Measurements from ENCODE around the gene SUGT1.

SUGT1 gene

DNA sequence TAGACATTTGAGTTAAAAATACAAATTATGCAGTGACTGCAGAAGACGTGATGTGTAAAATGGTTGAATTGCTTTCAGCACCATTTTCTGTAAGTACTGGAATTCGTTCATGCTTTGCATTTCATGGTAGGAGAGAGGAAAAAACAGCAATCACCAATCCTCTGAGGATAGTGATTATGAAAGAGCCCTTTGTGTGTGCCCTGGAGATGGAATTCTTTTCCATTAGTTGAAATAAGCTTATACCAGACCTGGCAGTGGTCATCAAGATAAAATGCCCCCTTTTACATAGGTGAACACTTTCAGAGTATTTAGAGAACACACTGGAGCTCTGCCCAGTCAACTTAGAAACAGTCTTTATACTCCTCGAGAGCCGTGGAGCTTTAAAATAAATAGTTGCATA is 85.3 kb downstream of the SUGT1 start:
- DNase-seq (ENCODE audit: low read depth), result no peak

- no peak for DNase-seq (ENCODE audit: low read depth)
Observed at GRCh38 chr13:52738719-52739467, 86.3 kb downstream of the SUGT1 start.

DNA sequence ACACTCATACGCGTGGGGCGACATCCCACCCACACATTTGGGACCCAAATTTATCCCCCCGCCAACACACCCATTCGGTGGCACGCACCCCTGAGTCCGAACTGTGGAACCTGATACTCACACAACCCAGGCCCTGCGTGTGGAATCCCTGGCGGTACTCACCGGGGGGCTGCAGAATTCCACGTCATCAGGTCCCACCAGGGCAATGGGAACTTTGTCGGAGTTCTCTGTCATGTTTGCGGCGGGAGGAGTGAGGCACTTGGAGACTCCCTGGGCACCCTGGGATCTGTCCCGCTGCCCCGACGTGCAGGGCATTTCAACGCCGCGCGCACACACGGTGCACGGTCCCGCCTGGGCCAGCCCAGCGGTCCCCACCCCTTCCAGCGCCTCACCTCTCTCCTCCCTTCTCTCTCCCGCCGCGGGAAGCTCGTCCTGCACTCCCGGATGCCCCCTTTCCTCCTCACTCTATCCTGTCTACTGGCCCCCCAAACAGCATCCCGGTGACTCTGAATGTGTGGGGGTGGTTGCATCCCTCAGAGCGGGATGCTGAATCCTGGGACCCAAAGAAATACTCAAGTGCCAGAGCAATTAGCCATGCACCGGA is 86.9 kb downstream of the SUGT1 start, which contains the start of gene CNMD:
Gene CNMD, minus strand, starts transcription at position 353 of the 604 bp plus-strand sequence. Its CDS starts 119 bp downstream, at position 234.
- DNase-seq (ENCODE audit: low read depth), result no peak

DNA sequence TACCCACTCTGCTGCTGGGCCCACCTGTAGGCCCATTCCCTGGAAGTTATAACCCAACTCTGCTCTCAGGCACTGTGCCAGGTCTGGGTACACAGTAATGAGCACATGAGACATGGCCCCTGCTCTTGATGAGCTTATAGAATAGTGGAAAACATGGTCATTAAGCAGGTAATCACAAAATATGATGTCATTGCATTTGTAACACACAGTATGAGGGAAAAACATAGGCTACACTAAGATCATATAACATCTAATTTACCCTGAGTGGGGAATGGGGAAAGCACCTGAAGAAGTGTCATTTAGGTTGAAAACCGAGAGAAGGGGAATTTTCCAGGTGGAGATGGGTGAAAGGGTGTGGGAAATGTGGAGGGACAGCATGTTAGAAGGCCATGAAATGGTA is 90.9 kb downstream of the SUGT1 start:
- no peak for DNase-seq (ENCODE audit: low read depth)

DNA sequence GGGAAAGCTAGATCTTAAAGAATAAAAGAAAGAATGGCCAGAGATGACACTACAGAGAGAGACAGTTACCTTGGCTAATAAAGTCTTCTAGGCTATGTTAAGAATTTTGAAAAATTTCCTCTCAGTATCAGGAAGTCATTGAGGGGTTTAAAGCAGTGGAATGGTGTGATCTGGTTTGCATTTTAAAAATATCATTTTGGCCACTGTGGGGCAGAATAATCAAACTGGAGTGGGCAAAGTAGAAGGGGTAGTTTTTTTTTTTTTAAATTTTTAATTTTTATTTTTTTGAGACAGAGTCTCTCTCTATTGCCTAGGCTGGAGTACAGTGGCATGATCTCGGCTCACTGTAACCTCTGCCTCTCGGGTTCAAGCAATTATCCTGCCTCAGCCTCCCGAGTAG is 91.4 kb downstream of the SUGT1 start:
- DNase-seq (ENCODE audit: low read depth), result no peak

- no peak for DNase-seq (ENCODE audit: low read depth)
Observed at GRCh38 chr13:52744842-52745375, 92.3 kb downstream of the SUGT1 start.

- no peak for DNase-seq (ENCODE audit: low read depth)
Observed at GRCh38 chr13:52746141-52746540, 93.5 kb downstream of the SUGT1 start.

GRCh38 chr13:52749419-52749818 is 96.8 kb downstream of the SUGT1 start:
- no peak for DNase-seq (ENCODE audit: low read depth)

Measured in T follicular helper cell (primary cell).